NT2/D1 (cell line): ENCODE results near the gene PTPRN2.

Experiments used
- SUZ12 ChIP-seq: IDR thresholded peaks from 2 replicates; pipeline ENCODE4 v1.6.1; 2011; ENCODE audit not compliant: insufficient read length, insufficient read depth; ENCODE audit errors: extremely low read depth
- YY1 ChIP-seq: IDR thresholded peaks from 2 replicates; pipeline ENCODE4 v1.6.1; 2011; ENCODE audit not compliant: insufficient read length, insufficient read depth
- ZNF274 ChIP-seq: IDR thresholded peaks from 2 replicates; pipeline ENCODE4 v1.6.1; 2011; ENCODE audit warnings: mild to moderate bottlenecking, low read depth, low read length

- TF ChIP-seq YY1 (no peak), ZNF274 (no peak), SUZ12 (no peak)
Observed at GRCh38 chr7:157587805-157588560, 999.6 kb downstream of the PTPRN2 start.
